ENCODE data around the gene CFAP141.
"Not testable (repeated sequence)": the region's sequence is repeated elsewhere in the genome, so short reads cannot be mapped to it uniquely, and the experiment has no call there.

DNA sequence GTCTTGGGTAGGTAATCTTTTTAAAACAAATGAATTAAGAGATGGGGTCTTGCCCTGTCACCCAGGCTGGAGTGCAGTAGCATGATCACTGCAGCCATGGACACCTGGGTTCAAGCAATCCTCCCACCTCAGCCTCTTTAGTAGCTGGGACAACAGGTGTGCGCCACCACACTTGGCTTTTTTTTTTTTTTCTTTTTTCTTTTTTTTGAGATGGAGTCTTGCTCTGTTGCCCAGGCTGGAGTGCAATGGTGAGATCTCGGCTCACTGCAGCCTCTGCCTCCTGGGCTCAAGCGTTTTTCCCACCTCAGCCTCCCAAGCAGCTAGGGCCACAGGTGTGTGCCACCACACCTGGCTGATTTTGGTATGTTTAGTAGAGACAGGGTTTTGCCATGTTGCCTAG lies 25.0 kb upstream of the CFAP141 start:
- TF ChIP-seq, protein P1, sequence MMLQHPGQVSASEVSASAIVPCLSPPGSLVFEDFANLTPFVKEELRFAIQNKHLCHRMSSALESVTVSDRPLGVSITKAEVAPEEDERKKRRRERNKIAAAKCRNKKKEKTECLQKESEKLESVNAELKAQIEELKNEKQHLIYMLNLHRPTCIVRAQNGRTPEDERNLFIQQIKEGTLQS (IDR thresholded peaks at IDR 0.05): not testable (repeated sequence)
- TF ChIP-seq, protein P2, sequence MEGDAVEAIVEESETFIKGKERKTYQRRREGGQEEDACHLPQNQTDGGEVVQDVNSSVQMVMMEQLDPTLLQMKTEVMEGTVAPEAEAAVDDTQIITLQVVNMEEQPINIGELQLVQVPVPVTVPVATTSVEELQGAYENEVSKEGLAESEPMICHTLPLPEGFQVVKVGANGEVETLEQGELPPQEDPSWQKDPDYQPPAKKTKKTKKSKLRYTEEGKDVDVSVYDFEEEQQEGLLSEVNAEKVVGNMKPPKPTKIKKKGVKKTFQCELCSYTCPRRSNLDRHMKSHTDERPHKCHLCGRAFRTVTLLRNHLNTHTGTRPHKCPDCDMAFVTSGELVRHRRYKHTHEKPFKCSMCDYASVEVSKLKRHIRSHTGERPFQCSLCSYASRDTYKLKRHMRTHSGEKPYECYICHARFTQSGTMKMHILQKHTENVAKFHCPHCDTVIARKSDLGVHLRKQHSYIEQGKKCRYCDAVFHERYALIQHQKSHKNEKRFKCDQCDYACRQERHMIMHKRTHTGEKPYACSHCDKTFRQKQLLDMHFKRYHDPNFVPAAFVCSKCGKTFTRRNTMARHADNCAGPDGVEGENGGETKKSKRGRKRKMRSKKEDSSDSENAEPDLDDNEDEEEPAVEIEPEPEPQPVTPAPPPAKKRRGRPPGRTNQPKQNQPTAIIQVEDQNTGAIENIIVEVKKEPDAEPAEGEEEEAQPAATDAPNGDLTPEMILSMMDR (IDR thresholded peaks at IDR 0.05; ENCODE audit: low read depth, low read length, missing input control): not testable (repeated sequence)
- TF ChIP-seq, protein P3, sequence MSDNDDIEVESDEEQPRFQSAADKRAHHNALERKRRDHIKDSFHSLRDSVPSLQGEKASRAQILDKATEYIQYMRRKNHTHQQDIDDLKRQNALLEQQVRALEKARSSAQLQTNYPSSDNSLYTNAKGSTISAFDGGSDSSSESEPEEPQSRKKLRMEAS (IDR thresholded peaks at IDR 0.05): not testable (repeated sequence)
- not testable (repeated sequence) for TF ChIP-seq ZBTB33 (IDR thresholded peaks at IDR 0.05); RXRA (IDR thresholded peaks at IDR 0.05); REST (IDR thresholded peaks at IDR 0.05); GABPA (IDR thresholded peaks at IDR 0.05 in 1 of 2, conservative IDR thresholded peaks at IDR 0.05 in 1 of 2); RAD21 (IDR thresholded peaks at IDR 0.05)
